ENCODE results near the gene P3H3.

DNA sequence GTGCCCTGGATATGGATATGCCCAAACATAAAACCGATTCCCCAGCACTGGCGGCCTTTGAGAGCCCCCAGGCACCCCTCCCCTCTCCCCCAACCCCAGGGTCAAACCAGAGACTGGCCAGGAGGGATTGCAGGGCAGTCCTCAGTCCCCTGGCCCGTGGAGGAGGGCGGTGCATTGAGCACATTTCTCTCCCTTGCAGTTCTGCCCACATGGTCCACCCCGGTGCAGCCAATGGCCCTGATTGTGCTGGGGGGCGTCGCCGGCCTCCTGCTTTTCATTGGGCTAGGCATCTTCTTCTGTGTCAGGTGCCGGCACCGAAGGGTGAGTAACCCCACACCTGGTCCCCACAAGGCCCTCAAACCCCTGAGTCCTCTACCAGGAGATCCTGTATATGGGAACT lies 10.0 kb upstream of the P3H3 start:
- no peak for TF ChIP-seq CTCF (IDR thresholded peaks at IDR 0.05)
- no peak for TF ChIP-seq POLR2A (IDR thresholded peaks at IDR 0.05)
